ENCODE measurements around the gene PTPRT.

DNA sequence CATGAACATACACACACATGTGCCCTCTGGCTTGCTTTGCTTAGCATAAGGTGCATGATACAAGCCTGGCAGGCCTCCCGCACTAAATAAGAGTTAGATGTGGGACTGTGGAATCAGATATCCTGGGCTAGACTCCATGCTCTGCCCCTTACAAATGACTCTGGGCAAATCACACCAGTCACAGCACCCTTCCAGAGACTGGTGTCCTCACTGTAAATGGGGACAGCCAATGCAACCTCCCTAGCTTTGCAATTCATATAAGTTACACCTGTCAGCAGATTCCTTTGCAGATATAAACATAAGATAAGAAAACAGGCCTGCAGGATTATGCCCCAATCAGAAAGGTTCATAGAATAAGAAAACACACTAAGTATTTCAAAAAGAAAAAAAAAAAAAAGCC is 174.1 kb downstream of the PTPRT start:
- TF ChIP-seq EZH2 (IDR thresholded peaks at IDR 0.05; ENCODE audit: low read length, unreplicated experiment) (no peak), EZH2phosphoT487 (IDR thresholded peaks at IDR 0.05; ENCODE audit: borderline replicate concordance, low read length) (no peak)
- TF ChIP-seq, protein P1, sequence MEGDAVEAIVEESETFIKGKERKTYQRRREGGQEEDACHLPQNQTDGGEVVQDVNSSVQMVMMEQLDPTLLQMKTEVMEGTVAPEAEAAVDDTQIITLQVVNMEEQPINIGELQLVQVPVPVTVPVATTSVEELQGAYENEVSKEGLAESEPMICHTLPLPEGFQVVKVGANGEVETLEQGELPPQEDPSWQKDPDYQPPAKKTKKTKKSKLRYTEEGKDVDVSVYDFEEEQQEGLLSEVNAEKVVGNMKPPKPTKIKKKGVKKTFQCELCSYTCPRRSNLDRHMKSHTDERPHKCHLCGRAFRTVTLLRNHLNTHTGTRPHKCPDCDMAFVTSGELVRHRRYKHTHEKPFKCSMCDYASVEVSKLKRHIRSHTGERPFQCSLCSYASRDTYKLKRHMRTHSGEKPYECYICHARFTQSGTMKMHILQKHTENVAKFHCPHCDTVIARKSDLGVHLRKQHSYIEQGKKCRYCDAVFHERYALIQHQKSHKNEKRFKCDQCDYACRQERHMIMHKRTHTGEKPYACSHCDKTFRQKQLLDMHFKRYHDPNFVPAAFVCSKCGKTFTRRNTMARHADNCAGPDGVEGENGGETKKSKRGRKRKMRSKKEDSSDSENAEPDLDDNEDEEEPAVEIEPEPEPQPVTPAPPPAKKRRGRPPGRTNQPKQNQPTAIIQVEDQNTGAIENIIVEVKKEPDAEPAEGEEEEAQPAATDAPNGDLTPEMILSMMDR (conservative IDR thresholded peaks at IDR 0.05; ENCODE audit: low read depth, low read length) = no peak

Measured in PC-3 (cell line).